HEK293 (cell line): Measurements from ENCODE around the gene TBCEL.

Source experiments
- CTCF ChIA-PET: fragments of 350-600 bp; formaldehyde crosslinking; extraction: SDS; loops from one replicate; lab custom pipeline; 2021; ENCODE audit warnings: antibody characterized with exemption; lab: Yijun Ruan, JAX
- POLR2A ChIA-PET: fragments of 300-600 bp; formaldehyde crosslinking; extraction: SDS; loops from one replicate; lab custom pipeline; 2020; ENCODE audit warnings: antibody characterized with exemption, inconsistent platforms; lab: Yijun Ruan, JAX
- H3K27ac ChIP-seq: fragments of 200-500 bp; sonication (Bioruptor generic); 2 replicates; pipeline ENCODE4 v1.5.1; 2014; ENCODE audit warnings: low read depth, low read length, control low read depth, inconsistent platforms; ENCODE audit errors: extremely low read depth
- H3K36me3 ChIP-seq, 2 experiments: fragments of 200-500 bp in 1 of 2; sonication (Bioruptor generic) in 1 of 2; 1 replicate in 1 of 2; 2 replicates in 1 of 2; pipeline ENCODE4 v1.5.1; 2014 to 2017; ENCODE audit warnings: inconsistent platforms in 2 of 2, low read length in 2 of 2; ENCODE audit not compliant: control insufficient read depth in 2 of 2, insufficient read depth in 1 of 2
- H3K4me1 ChIP-seq: fragments of 200-500 bp; sonication (Bioruptor generic); 2 replicates; pipeline ENCODE4 v1.5.1; 2014; ENCODE audit warnings: mild to moderate bottlenecking, low read length, inconsistent platforms; ENCODE audit not compliant: control insufficient read depth, insufficient read depth
- H3K4me3 ChIP-seq: 2 replicates; pipeline ENCODE4 v1.5.1; 2011; ENCODE audit warnings: low read depth, mild to moderate bottlenecking, control low read depth, low read length, moderate library complexity
- H3K9me3 ChIP-seq: fragments of 200-500 bp; sonication (Bioruptor generic); 2 replicates; pipeline ENCODE4 v1.5.1; 2014; ENCODE audit warnings: low read depth, low read length, inconsistent platforms; ENCODE audit not compliant: control insufficient read depth, insufficient read depth
- EGR2 ChIP-seq: fragments of 450-650 bp; formaldehyde crosslinking; IDR thresholded peaks from 2 replicates; pipeline ENCODE4 v1.5.1; 2016; ENCODE audit warnings: low read depth, missing biosample characterization, missing genetic modification characterization
- OSR2 ChIP-seq: fragments of 450-650 bp; formaldehyde crosslinking; IDR thresholded peaks from 2 replicates; pipeline ENCODE4 v1.5.1; 2016; ENCODE audit warnings: missing biosample characterization, missing genetic modification characterization
- SCRT1 ChIP-seq: fragments of 450-650 bp; formaldehyde crosslinking; IDR thresholded peaks from 2 replicates; pipeline ENCODE4 v1.5.1; 2016; ENCODE audit warnings: missing biosample characterization, missing genetic modification characterization, borderline replicate concordance
- SP3 ChIP-seq: fragments of 450-650 bp; formaldehyde crosslinking; IDR thresholded peaks from 2 replicates; pipeline ENCODE4 v1.5.1; 2016; ENCODE audit warnings: missing biosample characterization, missing genetic modification characterization
- TRIM28 ChIP-seq: IDR thresholded peaks from 2 replicates; pipeline ENCODE4 v1.6.1; 2011; ENCODE audit warnings: low read length, control low read depth, borderline replicate concordance
- ZNF133 ChIP-seq: fragments of 450-650 bp; formaldehyde crosslinking; IDR thresholded peaks from 2 replicates; pipeline ENCODE4 v1.5.1; 2016; ENCODE audit warnings: missing biosample characterization, missing genetic modification characterization
- ZNF354C ChIP-seq: fragments of 450-650 bp; formaldehyde crosslinking; IDR thresholded peaks from 2 replicates; pipeline ENCODE4 v1.5.1; 2016; ENCODE audit warnings: missing biosample characterization, missing genetic modification characterization, low read depth, borderline replicate concordance
- ZNF473 ChIP-seq: fragments of 450-650 bp; formaldehyde crosslinking; IDR thresholded peaks from 2 replicates; pipeline ENCODE4 v1.5.1; 2017; ENCODE audit warnings: missing biosample characterization, missing genetic modification characterization
- ZNF530 ChIP-seq: fragments of 450-650 bp; formaldehyde crosslinking; IDR thresholded peaks from 2 replicates; pipeline ENCODE4 v1.5.1; 2016; ENCODE audit warnings: low read depth, missing biosample characterization, missing genetic modification characterization
- ZNF544 ChIP-seq: fragments of 450-650 bp; formaldehyde crosslinking; IDR thresholded peaks from 2 replicates; pipeline ENCODE4 v1.5.0; 2017; ENCODE audit warnings: missing biosample characterization, missing genetic modification characterization
- ZNF548 ChIP-seq: fragments of 450-650 bp; formaldehyde crosslinking; IDR thresholded peaks from 2 replicates; pipeline ENCODE4 v1.5.1; 2016; ENCODE audit warnings: missing biosample characterization, missing genetic modification characterization
- ZNF600 ChIP-seq: fragments of 450-650 bp; formaldehyde crosslinking; IDR thresholded peaks from 2 replicates; pipeline ENCODE4 v1.5.1; 2016; ENCODE audit warnings: missing biosample characterization, missing genetic modification characterization
- ZNF843 ChIP-seq: fragments of 450-650 bp; formaldehyde crosslinking; IDR thresholded peaks from 2 replicates; pipeline ENCODE4 v1.5.1; 2016; ENCODE audit warnings: missing biosample characterization, missing genetic modification characterization
- ZXDB ChIP-seq: fragments of 450-650 bp; formaldehyde crosslinking; IDR thresholded peaks from 2 replicates; pipeline ENCODE4 v1.5.1; 2016; ENCODE audit warnings: missing biosample characterization, missing genetic modification characterization
- TF ChIP-seq, protein P1 (sequence below): fragments of 450-650 bp; formaldehyde crosslinking; IDR thresholded peaks from 2 replicates; pipeline ENCODE4 v1.5.1; 2016; ENCODE audit warnings: missing biosample characterization, missing genetic modification characterization
- TF ChIP-seq, protein P2 (sequence below): fragments of 450-650 bp; formaldehyde crosslinking; IDR thresholded peaks from 2 replicates; pipeline ENCODE4 v1.5.1; 2017; ENCODE audit warnings: missing biosample characterization, missing genetic modification characterization

TBCEL gene

DNA sequence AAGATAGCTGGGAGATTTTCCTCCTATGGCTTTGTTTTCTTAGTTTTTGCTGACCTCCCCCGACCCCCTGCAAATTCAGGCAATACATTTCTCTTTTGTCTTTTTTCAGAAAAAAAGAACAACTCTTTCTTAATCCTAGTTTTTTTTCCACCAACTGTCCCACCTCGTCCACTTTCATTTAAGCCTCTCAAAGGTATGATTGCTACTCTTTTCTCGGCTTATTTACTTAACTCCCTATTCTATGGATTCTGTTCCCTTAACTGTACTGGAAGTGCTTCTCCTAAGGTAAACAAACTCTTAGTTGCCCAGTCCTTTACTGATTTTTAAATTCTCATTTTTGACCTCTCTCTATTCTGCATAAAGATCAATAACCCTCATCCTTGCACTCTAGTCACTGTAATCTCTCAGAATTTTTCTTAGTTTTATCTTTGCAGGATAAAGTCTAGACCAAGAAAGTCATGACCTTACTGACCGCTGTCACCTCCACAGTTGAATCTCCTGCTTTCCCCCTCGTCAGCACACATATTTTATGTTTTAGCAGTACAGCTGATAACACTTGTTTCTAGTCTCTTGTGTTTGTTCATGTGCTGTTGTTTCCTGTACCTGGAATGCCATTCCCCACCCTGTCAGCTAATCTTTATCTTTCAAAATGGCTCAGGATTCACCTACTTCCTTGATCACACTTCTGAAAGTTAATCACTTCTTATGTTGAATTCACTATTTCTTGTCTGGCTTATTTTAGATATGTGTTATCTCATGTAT lies 14.9 kb downstream of the TBCEL start:
- H3K4me3 ChIP-seq, result no peak overlapping the region
- H3K9me3 ChIP-seq, result no peaks in the 10 kb centered on the region
- POLR2A ChIA-PET, result interaction anchor here (1.2 kb wide), 1 partner anchor 10 kb away, joined by 3 read pairs; no protein-coding TSS in a partner anchor
- H3K36me3 ChIP-seq, result no peaks in the 10 kb centered on the region
- no peak overlapping the region for H3K27ac ChIP-seq
- TF ChIP-seq TRIM28 (0 out of 2 replicates have a peak, but pooled peaks have one; percentile 48), ZNF544 (tag by site-specific recombination) (no peak), ZNF843 (tag by site-specific recombination) (no peak), ZNF133 (tag by site-specific recombination) (no peak)
- TF ChIP-seq, all 188 proteins: peak for 1
- CTCF ChIA-PET, result interaction anchor here (0.7 to 1.2 kb wide), 2 partner anchors 14 to 774 kb away, joined by 3 to 4 read pairs; no protein-coding TSS in a partner anchor
- peaks cover 24% of the 10 kb centered on the region for H3K4me1 ChIP-seq

DNA sequence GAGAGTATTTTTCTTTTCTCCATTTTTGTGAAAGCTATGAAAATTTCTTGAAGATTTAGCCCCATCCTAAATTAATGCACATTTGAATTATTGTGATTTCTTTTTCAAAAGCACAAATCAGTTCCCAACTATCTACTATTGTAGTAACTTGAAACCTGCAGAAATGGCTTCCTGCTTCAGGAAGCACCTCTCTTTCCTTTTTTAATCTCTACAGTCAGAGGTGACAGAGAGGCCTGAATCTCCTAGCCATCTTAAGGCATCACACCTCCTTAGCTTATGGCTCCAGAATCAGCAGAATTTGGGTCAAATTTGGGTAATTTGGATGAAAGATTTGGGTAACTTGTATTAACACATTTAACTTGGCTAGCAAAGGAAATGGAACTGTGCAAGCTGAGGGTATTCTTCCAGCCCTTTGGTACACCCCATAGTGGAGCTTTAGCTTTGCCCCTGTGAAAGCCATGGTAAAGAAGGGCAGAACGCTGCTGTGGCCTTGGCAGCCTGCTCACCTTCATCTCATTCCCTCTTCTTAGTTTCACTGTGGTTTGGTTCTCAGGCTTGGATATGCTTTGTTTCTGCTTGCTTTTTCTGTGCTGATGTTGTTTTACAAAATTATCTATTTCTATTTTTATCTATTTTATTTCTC lies 16.2 kb downstream of the TBCEL start:
- TF ChIP-seq ZNF473 (tag by site-specific recombination), result no peak
- no peak for TF ChIP-seq ZXDB (tag by site-specific recombination)
- TF ChIP-seq ZNF530, result no peak
- no peak for TF ChIP-seq OSR2 (tag by site-specific recombination)
- 0 out of 2 replicates have a peak, but pooled peaks have one; percentile 21 for TF ChIP-seq ZNF600 (tag by site-specific recombination)
- TF ChIP-seq SCRT1 (tag by site-specific recombination), result no peak
- TF ChIP-seq ZNF354C (tag by site-specific recombination), result no peak
- H3K9me3 ChIP-seq, result no peaks in the 10 kb centered on the region

DNA sequence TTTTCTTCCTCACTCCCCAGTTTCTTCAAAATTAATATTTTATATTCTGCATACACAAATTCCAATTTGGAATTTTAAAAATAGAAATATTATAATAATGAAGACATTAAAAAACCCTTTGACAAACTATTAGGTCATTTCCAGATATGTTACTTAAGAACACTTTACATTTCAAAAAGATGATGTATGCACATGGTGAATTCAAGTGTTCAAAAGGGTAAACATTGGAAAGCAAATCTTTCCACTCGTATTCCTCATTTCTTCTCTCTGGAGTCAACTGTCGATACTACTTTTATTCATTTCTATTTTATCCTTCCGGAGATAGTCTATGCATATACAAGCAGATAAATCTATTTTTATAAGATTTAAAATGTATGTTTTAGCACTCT lies 16.7 kb downstream of the TBCEL start:
- H3K27ac ChIP-seq, result no peak overlapping the region
- H3K9me3 ChIP-seq, result no peaks in the 10 kb centered on the region
- ChIA-PET CTCF (interaction anchor here (0.7 kb wide), 1 partner anchor 11 kb away, joined by 3 read pairs; no protein-coding TSS in a partner anchor), POLR2A (no interaction called here)
- no peak overlapping the region for H3K4me3 ChIP-seq
- H3K4me1 ChIP-seq, result peaks cover 21% of the 10 kb centered on the region
- no peaks in the 10 kb centered on the region for H3K36me3 ChIP-seq
- no peak for TF ChIP-seq ZNF548 (tag by site-specific recombination)
- TF ChIP-seq, protein P1, sequence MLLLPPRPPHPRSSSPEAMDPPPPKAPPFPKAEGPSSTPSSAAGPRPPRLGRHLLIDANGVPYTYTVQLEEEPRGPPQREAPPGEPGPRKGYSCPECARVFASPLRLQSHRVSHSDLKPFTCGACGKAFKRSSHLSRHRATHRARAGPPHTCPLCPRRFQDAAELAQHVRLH (tag by site-specific recombination), result no peak
- no peak for TF ChIP-seq EGR2
- TF ChIP-seq, protein P2, sequence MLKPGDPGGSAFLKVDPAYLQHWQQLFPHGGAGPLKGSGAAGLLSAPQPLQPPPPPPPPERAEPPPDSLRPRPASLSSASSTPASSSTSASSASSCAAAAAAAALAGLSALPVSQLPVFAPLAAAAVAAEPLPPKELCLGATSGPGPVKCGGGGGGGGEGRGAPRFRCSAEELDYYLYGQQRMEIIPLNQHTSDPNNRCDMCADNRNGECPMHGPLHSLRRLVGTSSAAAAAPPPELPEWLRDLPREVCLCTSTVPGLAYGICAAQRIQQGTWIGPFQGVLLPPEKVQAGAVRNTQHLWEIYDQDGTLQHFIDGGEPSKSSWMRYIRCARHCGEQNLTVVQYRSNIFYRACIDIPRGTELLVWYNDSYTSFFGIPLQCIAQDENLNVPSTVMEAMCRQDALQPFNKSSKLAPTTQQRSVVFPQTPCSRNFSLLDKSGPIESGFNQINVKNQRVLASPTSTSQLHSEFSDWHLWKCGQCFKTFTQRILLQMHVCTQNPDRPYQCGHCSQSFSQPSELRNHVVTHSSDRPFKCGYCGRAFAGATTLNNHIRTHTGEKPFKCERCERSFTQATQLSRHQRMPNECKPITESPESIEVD (tag by site-specific recombination), result no peak
- TF ChIP-seq SP3 (tag by site-specific recombination), result no peak

More for the DNA sequence above, 16.2 kb downstream of the TBCEL start:
- H3K36me3 ChIP-seq, result no peaks in the 10 kb centered on the region
- no peak overlapping the region for H3K27ac ChIP-seq
- ChIA-PET POLR2A (interaction anchor here (1.2 kb wide), 1 partner anchor 11 kb away, joined by 3 read pairs; no protein-coding TSS in a partner anchor), CTCF (interaction anchor here (0.7 to 1.2 kb wide), 2 partner anchors 11 to 15 kb away, joined by 3 read pairs; no protein-coding TSS in a partner anchor)
- H3K4me3 ChIP-seq, result no peak overlapping the region
- peaks cover 24% of the 10 kb centered on the region for H3K4me1 ChIP-seq
